KOPT-K1 (cell line): ENCODE results near the gene RENBP.

ENCODE experiments used
- H3K27ac ChIP-seq: fragments of 200-600 bp; sonication (generic); 2 replicates; pipeline ENCODE4 v1.5.1; 2016; ENCODE audit warnings: antibody characterized with exemption, mild to moderate bottlenecking, low read depth, low read length; ENCODE audit not compliant: poor library complexity, severe bottlenecking
- H3K36me3 ChIP-seq: fragments of 200-600 bp; sonication (generic); 2 replicates; pipeline ENCODE4 v1.5.1; 2017; ENCODE audit warnings: antibody characterized with exemption, mild to moderate bottlenecking, low read length, moderate library complexity; ENCODE audit not compliant: insufficient read depth
- H3K9me3 ChIP-seq: fragments of 200-600 bp; sonication (generic); 2 replicates; pipeline ENCODE4 v1.5.1; 2017; ENCODE audit warnings: antibody characterized with exemption, low read length, mild to moderate bottlenecking; ENCODE audit not compliant: insufficient read depth, poor library complexity, severe bottlenecking

The RENBP gene

GRCh38 chrX:153888344-153888743, 56.1 kb downstream of the RENBP start:
- Histone ChIP-seq H3K36me3 (no peaks in the 10 kb centered on the region), H3K9me3 (no peaks in the 10 kb centered on the region), H3K27ac (no peak overlapping the region)

GRCh38 chrX:153887385-153887784, 57.1 kb downstream of the RENBP start:
- no peaks in the 10 kb centered on the region for H3K36me3 ChIP-seq
- no peaks in the 10 kb centered on the region for H3K9me3 ChIP-seq
- H3K27ac ChIP-seq: no peak overlapping the region

GRCh38 chrX:153886915-153887314, 57.5 kb downstream of the RENBP start:
- Histone ChIP-seq H3K9me3 (no peaks in the 10 kb centered on the region), H3K27ac (no peak overlapping the region), H3K36me3 (no peaks in the 10 kb centered on the region)

GRCh38 chrX:153885968-153886903, 58.2 kb downstream of the RENBP start, which contains the start of gene L1CAM:
TSS of gene L1CAM (minus strand) at chrX:153886173. CDS start at chrX:153875836, 10,337 bp downstream.
- no peaks in the 10 kb centered on the region for H3K9me3 ChIP-seq
- H3K36me3 ChIP-seq: no peaks in the 10 kb centered on the region
- no peak within 1 kb of the TSS for H3K27ac ChIP-seq
